Transverse colon (tissue), 4 donors: Measurements from ENCODE around the gene SLC19A3.

ENCODE experiments used
- CTCF ChIP-seq, 5 experiments: fragments of 200-600 bp in 3 of 5; fragments of 450-650 bp in 2 of 5; sonication (generic) in 3 of 5; IDR thresholded peaks; 1 replicate in 2 of 5; 2 replicates in 3 of 5; pipeline ENCODE4 v1.5.1; 2016 to 2017; ENCODE audit warnings: antibody characterized with exemption in 5 of 5, inconsistent platforms in 3 of 5, mild to moderate bottlenecking in 2 of 5, moderate library complexity in 1 of 5
- EP300 ChIP-seq: sonication (generic); formaldehyde crosslinking; IDR thresholded peaks from one replicate; pipeline ENCODE4 v1.6.1; 2017; ENCODE audit warnings: antibody characterized with exemption, low read depth
- POLR2A ChIP-seq: fragments of 450-650 bp; IDR thresholded peaks from one replicate; pipeline ENCODE4 v1.6.1; 2016; ENCODE audit warnings: antibody characterized with exemption, mild to moderate bottlenecking, moderate library complexity
- POLR2AphosphoS5 ChIP-seq, 3 donors: sonication (generic); formaldehyde crosslinking; IDR thresholded peaks; one replicate each; pipeline ENCODE4 v1.6.1; 2016; ENCODE audit warnings: antibody characterized with exemption in 3 of 3

- no peak for TF ChIP-seq CTCF (IDR thresholded peaks at IDR 0.05)
- TF ChIP-seq EP300 = no peak
- TF ChIP-seq POLR2AphosphoS5 (IDR thresholded peaks at IDR 0.05) = no peak
- no peak for TF ChIP-seq POLR2A
Observed at GRCh38 chr2:227674485-227674884, 43.3 kb downstream of the SLC19A3 start.
